Midbrain (tissue), 1 donor: Measurements from ENCODE around the gene REXO4.
"Not testable (repeated sequence)": the region's sequence is repeated elsewhere in the genome, so short reads cannot be mapped to it uniquely, and the experiment has no call there.

Experiments
- DNase-seq: peaks from one replicate; lab custom pipeline; 2025; lab: John Stamatoyannopoulos, UW

REXO4 gene

DNA sequence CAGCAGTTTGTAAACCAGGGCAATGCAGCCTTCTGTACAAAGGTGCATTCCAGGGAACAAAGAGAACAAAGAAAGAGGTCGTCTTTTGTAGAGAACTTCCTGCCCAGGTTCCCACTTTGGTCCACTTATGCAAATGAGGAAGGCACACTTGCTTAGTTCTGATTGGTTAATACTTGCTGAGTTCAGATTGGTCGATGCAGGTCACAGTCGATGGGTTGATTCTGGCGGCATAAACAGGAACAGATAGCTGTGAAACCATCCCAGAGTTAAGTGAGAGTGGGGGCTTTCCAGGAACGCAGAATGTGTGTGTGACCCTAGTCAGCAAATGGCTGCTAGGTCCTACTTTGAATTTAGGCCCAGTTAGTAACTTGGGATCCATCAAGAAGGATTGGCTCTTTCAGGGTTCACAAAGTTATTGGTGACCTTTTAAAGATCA is 2.6 kb upstream of the REXO4 start:
- DNase-seq: no peak

DNA sequence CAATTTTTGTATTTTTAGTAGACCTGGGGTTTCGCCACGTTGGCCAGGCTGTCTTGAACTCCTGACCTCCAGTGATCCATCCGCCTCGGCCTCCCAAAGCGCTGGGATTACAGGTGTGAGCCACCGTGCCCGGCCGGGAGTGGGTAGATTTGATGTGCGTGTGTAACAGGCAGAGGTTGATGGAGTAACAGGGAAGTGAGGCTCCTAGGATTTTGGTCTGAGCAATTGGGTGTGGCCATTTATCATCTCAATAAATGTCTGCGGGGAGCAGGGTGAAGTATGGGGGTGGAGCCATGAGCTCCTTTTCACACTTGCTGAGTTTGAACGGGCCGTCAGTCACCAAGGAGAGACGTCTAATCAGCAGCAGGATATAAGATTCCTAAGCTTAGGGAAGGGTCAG is 1.2 kb upstream of the REXO4 start:
- no peak for DNase-seq

DNA sequence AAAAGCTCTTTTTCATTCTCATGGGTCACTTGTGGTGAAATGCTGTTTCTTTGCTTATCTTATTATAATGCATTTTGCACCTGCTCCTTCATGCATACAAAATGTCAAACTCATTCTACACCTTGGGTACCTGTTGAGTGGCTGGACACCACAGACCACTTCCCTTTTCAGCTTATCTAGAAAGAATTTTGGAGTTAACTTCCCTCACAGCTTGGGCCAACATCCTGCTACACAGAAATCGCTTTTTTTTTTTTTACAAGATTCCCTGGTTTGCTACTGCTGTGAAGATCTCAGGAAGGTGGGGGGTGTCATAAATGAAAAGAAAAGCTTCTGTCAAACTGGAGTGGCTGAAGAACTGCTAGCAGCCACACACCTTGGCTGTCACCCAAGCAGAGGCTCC is 2.6 kb downstream of the REXO4 start:
- no peak for DNase-seq

DNA sequence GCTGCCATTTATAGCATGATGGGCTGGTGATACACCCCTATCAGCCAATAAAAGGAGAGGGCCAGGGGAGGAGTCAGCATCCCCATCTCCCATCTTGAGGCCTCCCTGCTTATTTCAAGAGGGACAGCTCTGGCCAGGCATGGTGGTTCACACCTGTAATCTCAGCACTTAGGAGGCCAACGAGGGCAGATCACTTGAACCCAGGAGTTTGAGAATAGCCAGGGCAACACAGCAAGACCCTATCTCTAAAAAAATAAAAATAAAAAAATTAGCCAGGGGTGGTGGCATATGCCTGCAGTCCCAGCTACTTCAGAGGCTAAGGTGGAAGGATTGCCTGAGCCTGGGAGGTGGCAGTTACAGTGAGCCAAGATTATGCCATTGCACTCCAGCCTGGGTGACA is 9.8 kb downstream of the REXO4 start:
- no peak for DNase-seq

DNA sequence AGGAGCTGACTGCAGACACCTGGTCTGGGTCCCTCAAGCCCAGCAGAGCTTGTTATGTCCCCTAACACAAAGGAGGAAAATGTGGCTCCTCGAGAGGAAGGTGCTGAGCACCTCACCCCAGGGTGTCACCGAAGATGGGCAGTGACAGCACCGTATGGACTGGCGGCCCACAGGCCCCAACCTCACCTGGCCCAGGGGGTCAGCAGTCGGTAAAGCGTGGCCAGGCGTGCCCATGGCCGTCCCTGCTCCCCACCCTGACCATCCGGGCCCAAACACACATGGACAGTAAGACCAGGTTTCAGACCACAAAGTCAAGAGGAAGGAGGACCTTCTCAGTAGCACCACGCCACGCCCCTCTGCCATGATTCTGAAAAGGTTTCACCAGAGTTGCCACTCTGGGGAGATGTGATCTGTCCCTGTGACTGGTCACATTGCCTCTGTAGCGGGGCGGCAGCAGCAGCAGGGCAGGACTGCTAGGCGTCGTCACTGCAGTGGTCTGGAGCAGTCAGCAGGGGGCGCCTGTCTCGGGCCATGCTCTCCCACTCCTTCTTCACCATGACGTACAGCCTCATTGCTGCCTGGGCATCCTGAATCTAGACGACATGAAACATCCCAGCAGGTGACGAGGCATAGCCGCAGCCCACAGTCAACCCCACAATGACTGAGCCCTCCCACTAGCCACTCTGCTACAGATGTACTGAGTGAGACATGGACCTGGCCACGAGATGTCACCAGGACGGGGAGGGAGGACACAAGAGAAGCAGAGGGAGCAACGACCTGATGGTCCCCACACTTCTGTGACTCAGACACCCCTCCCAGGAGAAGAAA is 11.1 kb downstream of the REXO4 start:
- DNase-seq: peak; percentile 56

DNA sequence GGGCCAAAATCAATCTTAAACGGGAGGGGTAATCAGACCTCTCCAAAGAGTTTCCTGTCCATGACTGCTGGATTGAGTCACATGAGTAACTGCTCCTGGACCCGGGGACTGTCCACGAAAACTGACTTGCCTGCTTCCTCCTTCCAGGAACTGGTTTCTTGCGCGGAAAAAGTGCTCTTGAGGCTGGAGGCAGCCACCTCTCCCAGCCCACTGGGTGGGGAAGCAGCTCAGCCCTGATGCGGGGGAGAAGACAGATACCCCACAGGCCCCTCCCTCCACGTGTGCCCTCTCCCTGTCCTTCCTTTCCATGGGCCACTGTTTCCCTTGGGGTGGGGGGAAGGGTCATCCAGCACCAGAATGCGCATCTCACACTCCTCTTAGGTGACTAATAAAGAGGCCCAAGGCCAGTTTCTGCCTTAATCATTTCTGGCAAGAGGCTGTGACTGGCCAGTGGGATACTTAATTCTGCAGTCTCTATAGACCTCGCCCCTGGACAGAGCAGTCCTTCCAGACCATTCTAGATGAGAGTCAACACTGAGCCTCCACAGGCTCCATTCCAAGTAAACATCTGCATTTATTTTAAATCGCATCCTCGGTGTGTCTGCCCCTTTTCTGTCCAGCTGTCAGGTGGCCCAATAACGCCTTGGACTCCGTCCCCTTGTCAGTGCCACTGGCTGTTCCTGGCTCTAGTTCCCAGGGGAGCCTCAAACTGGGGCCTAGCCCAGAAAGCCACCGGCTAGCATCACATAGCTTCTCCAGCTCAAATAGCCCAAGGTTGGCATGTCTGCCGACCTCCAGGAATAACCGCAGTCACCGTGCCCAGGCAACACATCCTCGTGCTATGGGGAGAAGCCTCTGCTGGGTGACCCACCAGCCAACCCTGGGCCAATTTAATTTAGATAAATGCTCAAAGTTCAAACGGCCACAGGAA is 12.0 kb downstream of the REXO4 start:
- DNase-seq: no peak

DNA sequence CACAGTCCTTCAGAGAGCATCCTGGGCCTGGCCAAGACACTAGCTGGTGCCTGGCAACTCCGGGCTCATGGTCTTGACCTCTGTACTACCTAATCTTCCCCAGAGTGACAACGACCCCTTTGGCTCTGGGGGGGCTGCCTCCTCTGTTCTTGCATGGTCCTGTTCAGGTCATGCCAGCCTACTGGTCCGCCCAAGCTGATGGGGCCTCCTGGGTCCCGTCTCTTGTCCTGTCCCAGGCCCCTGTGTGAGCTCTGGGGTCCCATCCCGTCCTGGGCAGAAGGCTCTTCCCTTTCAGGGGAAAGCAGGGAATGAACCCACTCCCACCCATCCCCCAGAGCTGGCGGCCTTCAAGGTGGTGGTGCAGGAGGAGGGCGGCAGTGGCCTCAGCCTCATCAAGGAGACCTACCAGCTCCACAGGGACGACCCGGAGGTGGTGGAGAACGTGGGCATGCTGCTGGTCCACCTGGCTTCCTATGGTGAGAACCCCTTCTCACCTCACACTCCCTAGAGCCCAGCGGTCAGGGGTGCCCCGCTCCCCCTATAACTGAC is 13.3 kb downstream of the REXO4 start:
- DNase-seq: no peak

DNA sequence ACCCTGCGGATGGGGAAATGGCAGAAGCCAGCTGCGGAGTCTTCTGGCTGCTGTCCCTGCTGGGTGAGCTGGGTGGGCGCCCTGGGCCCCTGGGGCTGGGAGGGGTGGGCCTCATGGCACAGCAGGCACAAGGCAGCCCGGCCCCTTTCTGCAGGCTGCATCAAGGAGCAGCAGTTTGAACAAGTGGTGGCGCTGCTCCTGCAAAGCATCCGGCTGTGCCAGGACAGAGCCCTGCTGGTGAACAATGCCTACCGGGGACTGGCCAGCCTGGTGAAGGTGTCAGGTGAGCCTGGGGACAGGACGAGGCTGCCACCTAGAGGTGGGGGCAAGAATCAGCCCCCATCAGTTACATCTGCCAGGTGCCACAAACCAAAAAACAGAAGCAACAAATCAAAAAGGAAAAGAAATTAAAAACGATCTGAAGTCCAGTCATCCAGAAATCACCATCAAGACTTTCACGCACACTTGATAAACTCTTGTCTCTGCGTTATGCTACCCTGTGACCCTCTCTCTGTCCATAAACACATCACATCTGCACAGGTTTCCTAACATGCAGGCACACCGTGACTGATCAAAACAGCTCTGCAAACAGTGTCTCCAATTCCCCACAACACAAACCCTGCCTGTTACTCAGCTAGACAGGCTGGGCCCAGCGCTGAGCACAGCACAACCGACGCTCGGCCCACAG is 13.9 kb downstream of the REXO4 start:
- DNase-seq: no peak

DNA sequence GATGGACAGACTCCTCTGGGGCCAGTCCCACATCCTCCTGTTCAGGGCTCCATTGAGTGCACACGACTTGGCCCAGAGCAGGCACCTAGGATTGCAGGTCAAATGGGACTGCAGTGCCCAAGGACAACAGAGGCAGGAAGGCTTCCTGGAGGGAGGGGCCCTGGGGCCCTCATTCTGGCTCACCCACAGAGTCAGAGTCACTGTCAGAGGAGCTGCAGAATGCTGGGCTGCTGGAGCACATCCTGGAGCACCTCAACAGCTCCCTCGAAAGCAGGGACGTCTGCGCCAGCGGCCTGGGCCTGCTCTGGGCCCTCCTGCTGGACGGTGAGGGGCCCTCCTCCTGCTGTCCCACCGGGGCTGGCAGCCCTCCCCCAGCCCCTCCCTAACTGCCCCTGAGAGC is 15.1 kb downstream of the REXO4 start:
- DNase-seq: no peak

DNA sequence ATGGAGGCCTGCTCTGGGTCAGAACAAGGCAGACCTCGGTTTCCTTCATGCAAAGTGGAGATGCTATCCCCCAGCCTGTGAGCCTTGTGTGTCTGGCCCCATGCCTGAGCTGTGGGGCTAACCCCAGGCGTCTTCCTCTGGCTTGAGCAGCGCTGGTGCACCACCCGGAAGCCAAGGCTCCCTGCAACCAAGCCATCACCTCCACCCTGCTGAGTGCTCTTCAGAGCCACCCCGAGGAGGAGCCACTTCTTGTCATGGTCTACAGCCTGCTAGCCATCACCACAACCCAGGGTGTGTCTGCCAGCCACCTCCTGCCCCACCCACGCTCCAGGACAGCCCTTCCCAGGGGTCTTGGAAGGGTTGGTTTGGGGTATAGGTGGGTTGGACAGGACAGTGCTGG is 16.2 kb downstream of the REXO4 start:
- no peak for DNase-seq

DNA sequence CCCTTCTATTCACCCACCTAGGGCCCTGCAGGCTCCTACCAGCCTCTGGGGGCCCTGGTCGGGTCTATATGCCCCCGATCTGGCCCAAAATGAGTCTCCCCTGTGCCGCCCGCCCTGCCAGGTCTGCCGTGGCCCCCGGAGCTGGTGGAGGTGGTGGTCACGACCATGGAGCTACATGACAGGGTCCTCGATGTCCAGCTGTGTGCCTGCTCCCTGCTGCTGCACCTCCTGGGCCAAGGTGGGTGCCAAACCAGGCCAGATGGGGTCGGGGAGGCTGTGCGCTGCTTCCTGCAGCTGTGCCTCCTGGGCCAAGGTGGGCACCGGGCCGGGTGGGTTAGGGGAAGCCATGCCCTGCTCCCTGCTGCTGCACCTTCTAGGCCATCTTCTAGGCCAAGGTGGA is 17.5 kb downstream of the REXO4 start:
- no peak for DNase-seq

DNA sequence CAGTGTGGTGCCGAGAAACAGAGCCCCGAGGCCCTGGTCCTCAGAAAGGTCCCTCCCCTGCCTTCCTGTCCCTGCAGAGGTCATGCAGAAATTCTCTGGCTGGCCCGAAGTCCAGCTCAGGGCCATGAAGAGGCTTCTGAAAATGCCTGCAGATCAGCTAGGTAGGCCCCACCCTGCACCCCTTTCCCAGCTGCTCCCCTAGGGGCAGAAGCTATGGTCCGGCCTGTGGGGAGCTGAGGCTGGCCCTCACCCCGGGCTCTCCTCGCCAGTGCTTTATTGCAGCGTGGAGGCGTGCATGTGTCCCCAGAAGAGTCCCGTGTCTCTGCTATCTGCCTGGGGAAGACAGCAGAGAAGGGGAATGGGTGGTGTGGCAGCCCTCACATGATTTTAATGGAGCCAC is 19.9 kb downstream of the REXO4 start:
- DNase-seq: no peak

DNA sequence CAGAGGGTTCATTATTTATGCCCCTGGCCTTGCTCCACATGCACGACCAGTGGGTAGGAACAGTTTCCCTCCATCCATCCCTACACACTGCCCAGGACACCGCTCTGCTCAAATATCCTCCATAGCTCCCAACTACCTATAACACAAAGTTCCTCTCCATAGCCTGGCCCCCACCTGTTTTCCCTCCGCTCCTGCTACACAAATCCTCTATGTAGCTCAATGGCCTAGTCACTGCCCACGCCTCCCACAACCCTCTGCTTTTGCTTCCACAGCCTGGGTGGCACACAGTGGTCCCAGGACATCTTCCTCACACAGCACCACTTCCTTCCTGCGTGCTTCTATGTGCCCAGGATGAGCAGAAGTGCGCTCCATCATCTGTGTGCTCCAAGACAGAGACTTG is 20.4 kb downstream of the REXO4 start:
- DNase-seq: no peak

DNA sequence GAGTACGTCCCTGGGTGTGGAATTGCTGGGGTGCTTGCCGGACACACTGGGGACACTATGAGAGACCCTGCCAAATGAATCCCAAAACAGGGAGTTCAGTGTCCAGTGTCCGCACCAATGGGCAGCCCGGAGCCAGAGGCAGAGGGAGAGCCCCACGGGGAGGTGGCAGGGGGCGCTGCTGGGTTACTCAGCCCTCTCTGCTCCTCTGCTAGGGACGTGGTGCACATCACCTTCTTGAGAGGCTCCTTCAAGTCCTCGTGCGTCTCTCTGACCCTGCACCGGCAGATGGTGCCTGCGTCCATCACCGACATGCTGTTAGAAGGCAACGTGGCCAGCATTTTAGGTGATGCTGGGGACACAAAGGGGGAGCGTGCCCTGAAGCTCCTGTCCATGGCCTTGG is 20.9 kb downstream of the REXO4 start:
- no peak for DNase-seq

DNA sequence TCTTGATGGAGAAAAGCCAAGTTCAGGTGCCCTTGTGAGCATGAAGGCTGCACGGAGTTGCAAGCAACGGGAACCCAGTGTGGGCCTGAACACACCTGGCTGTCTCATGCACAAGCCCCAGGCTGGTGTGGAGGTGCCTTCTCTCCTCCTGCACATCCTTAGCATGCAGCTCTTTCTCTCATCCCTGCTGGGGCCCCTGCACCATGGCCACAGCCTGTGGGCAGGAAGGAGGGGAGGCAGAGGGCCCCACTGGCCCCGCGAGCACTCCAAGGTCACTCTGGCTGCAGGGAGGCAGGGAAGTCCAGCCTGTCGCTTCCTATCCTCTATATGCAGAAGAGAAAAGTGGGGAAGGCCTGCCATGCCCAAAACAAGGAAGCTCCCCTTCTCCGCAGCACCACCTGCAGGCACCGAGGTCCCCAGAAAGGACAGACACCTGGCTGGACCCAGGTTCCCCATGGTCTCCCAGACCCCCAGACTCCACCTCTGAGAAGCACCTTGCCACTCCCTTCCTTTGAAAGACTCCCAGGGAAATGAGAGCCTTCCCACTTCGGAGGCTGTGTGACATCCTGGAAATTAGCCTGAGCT is 23.0 kb downstream of the REXO4 start:
- no peak for DNase-seq

DNA sequence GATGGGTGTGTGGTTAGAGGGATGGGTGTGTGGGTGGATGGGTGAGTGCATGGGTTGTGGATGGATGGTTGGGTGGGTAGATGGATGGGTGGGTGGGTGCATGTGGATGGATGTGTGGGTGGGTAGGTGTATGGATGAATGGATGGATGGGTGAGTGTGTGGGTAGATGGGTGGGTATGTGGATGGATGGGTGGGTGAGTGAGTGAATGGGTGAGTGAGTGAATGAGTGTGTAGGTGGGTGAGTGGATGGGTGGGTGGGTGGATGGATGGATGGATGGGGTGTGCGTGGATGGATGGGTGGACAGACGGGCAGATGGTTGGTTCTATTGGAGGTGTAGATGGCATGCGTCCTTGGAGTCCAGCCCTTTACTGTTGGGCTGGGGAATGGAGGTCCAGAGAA is 24.4 kb downstream of the REXO4 start:
- no peak for DNase-seq

DNA sequence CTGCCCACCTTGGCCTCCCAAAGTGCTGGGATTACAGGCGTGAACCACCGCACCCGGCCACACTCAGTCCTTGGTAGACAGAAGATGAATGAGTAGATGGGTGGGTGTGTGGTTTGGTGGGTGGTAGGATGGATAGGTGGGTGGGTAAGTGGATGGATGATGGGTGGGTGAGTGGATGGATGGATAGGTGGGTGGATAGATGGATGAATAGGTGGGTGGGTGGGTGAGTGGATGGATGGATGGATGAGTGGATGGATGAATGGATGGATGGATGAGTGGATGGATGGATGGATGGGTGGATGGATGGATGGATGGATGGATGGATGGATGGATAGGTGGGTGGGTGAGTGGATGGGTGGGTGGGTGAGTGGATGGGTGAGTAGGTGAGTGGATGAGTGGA is 25.5 kb downstream of the REXO4 start:
- DNase-seq: not testable (repeated sequence)

DNA sequence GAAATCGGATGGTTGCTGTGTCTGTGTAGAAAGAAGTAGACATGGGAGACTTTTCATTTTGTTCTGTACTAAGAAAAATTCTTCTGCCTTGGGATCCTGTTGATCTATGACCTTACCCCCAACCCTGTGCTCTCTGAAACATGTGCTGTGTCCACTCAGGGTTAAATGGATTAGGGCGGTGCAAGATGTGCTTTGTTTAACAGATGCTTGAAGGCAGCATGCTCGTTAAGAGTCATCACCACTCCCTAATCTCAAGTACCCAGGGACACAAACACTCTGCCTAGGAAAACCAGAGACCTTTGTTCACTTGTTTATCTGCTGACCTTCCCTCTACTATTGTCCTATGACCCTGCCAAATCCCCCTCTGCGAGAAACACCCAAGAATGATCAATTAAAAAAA is 26.4 kb downstream of the REXO4 start:
- not testable (repeated sequence) for DNase-seq

DNA sequence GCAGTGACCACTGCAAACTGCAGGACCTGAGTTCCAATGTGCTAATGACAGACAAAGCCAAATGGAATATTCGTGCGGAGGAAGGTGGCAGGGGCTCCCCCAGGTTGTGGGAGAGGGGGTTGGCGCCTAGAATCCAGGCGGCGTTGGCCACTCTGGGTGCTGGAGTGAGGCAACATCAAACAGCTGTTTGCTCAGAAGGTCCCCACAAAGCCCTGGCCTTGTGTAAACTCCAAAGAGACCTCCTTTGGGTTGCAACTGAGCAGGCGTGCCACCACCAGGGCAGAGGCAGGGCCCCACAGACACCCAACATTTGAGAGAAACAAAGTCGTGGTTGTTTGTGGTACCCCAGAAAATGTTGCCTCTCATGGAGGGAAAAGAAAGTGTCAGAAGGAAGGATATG is 27.1 kb downstream of the REXO4 start:
- DNase-seq: no peak

DNA sequence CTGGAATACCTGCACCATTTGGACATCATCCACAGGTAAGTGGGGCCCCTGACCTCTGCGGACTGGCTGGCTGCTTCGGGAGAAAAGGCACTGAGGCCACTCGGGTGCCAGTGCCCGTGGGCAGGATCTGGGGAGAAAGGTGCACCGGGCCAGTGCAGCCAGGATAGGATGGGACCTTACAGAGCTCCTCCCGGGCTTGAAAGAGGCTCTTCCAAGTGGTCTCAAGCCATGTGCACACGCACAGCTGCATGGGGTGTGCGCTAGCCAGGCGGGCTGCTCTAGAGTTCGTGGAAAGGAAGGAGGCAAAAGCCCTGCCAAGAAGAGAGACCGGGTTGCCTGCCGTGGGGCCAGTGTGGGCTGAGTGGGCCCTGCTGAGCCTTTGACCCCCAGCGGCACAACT is 28.2 kb downstream of the REXO4 start:
- DNase-seq: no peak

DNA sequence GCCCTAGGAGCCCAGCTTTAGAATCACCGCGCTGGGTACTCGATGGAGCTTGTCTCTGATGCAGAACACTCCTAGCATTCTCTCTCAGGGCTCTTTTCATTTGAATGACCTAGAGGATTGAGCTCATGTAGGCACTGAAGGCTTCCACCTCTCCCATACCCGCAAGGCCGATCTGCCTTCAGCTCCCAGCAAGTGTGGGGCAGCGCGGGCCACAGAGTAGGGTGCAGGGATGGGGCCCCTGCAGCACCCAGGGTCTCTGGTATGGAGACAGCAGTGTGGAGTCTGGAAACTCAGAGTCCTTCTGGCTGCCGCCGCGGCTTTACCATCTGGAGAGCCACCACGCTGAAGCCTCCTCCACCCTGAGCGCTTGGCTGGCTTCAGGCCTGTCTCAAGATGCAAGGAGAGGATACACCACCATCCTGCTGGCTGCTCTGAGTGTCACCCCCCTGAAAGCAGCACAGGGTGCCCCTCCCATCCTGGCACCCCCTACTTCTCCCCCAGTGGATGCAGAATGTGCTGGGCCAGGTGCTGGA is 28.7 kb downstream of the REXO4 start:
- no peak for DNase-seq

DNA sequence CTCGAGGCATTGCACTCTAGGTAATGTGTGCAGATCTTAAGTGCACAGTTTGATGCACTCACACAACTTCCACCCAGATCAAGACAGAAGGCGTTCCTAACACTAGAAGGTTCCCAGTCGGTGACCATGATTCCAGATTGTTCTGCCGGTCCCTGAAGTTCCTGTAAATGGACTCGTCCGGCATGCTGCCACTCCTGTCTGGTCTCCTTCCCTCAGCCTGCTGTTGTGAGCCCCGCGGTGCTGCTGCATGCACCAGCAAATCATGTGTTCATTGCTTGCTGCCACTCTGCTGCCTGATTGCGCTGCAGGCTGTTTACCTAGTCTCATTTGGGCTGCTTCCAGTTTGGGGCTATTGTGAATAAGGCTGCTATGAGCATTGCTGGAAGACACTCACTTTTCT is 30.1 kb downstream of the REXO4 start:
- no peak for DNase-seq
